NCI-H1092 (cell line): ENCODE measurements around the gene BCL3.

Experiments used
- DNase-seq: peaks from one replicate; lab custom pipeline; 2025; lab: John Stamatoyannopoulos, UW

Gene BCL3

GRCh38 chr19:44794610-44795009 is 46.1 kb downstream of the BCL3 start:
- no peak for DNase-seq

DNA sequence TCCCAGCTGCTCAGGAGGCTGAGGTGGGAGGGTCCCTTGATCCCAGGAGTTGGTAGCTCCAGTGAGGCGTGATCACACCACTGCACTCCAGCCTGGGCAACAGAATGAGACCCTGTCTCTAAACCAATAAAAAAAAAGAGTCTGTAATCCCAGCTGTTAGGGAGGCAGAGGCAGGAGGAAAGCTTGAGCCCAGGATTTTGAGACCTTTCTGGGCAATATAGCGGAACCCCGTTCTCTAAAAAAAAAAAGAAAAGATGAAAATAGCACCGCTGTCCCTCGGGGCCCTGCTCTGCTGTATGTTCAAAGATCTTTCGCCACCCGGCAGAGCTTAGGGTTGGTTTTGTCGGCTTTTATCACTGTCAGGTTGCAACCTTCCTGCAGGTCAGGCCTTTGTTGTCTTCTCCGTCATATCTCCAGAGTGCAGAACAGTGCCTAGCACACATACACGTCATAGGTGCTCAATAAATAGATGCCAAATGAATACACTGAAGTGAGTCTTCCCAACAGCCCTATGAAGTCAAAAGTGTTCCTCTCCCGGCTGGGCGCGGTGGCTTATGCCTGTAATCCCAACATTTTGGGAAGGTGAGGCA is 47.0 kb downstream of the BCL3 start:
- no peak for DNase-seq

DNA sequence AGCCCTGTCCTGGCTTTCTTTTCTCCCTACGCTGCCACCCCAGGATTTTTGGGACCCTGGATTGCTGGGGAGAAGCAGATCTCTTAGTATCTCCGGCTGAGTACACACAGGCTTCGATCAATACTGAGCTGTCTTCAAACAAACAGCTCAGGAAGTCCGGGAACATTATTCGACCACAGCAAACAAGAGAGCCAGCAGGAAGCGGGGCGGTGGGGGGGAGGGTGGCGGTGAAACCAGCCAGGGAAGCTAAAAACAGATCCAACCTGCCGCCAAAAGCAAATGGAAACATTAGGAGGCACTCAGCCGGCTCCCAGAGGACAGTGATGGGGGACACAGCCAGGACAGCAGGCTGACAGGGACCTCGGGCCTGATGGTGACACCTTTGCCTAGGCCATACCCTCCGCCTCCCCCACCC is 48.2 kb downstream of the BCL3 start:
- DNase-seq: peak; percentile 82

DNA sequence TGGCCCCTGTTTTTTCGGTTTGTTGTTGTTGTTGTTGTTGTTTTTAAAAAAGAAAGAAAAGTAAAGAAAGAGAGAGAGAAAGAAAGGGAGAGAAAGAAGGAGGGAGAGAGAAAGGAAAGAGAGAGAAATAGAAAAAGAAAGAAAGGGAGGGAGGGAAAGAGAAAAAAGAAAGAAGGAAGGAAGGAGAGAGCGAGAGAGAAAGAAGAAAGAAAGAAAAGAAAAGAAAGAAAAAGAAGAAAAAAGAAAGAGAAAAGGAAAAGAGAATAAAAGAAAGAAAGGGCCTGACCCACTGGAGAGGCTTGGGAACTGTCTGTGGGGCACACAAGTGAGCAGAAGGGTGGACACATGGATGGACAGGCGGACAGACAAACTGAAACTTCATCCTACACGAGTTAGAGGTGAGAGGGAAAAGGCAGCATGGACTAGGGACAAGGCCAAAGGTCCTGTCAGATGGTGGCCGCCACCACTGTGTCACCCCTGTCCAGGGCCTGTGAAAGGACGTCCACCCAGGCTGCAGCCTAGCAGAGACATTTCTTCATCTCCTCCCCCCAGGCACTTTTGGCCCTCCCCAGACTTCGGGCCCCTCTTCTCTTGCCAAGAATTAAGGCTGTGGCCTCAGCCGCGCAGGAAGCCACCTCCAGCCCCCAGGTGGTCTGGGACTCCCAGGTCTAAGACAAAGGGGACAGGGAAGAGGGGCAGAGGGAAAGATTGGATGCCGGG is 51.3 kb downstream of the BCL3 start:
- DNase-seq: no peak

DNA sequence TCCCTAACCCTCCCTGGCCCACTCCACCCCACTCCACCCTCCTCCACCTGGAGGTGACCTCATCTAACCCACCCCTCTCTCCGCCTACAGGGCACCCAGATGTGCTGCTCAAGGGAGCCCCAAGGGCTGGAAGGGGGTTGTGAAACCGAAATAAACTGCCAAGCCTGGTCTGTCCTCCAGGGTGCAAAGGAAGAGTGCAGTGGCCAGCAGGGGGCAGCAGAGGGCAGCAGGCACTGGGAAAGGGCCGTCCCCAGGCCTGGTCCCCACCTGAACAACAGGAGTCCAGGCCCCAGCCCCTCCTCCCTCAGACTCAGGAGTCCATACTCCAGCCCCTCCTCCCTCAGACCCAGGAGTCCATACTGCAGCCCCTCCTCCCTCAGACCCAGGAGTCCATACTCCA is 52.0 kb downstream of the BCL3 start:
- DNase-seq: peak; percentile 63

DNA sequence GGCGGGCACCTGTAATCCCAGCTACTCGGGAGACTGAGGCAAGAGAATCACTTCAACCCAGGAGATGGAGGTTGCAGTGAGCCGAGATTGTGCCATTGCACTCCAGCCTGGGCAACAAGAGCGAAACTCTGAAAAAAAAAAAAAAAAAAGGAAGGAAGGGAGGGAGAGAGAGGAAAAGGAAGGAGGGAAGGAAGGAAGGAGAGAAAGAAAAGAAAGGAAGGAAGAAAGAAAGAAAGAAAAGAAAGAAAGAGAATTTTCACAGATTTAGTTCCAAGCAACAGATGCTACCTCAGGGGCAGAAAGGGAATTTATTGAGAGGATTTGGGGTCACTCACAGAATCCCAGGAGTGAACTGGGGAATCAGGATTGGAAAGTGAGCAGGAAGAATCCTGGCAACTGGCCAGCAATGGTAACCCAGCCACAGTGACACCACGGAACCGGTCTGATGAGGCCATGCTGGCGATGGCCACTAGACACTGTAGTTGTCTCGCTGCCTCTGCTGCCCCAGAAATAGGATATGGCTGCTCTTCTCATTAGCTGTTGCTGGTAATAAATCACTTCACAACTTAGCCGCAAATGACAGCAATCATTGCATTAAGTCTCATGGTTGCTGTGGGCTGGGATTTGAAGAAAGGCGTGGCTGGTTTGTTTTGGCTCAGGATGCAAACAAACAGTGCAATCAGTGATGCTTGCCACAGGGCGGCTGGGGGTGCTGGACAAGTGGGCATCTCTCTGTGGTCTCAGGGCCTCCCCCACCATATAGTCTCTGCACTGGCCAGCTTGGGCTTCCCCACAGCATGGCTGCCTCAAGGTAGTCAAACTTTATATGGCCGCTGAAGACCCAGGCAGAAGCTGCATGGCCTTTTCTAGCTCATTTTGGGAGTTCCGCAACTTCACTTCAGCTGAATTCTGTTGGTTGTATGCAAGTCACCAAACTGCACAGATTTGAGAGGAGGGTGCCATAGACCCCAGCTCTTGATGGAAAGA is 55.2 kb downstream of the BCL3 start:
- DNase-seq: no peak

DNA sequence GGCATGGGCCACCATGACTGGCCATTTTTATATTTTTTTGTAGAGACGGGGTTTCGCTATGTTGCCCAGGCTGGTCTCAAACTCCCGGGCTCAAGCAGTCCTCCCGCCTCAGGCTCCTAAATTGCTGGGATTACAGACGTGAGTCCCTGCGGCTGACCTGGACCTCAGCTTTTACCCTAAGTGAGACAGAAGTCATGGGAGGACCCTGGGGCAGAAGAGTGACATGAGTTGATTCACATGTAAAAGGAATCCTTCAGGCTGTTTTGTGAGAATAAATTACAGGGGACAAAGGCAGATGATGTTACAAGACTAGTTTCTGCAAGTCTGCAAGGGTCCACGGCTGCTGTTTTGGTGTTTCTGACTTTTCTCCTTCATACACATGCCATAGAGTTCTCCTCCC is 57.8 kb downstream of the BCL3 start:
- DNase-seq: no peak

- peak; percentile 6 for DNase-seq
Observed at GRCh38 chr19:44807162-44807561, 58.7 kb downstream of the BCL3 start.

DNA sequence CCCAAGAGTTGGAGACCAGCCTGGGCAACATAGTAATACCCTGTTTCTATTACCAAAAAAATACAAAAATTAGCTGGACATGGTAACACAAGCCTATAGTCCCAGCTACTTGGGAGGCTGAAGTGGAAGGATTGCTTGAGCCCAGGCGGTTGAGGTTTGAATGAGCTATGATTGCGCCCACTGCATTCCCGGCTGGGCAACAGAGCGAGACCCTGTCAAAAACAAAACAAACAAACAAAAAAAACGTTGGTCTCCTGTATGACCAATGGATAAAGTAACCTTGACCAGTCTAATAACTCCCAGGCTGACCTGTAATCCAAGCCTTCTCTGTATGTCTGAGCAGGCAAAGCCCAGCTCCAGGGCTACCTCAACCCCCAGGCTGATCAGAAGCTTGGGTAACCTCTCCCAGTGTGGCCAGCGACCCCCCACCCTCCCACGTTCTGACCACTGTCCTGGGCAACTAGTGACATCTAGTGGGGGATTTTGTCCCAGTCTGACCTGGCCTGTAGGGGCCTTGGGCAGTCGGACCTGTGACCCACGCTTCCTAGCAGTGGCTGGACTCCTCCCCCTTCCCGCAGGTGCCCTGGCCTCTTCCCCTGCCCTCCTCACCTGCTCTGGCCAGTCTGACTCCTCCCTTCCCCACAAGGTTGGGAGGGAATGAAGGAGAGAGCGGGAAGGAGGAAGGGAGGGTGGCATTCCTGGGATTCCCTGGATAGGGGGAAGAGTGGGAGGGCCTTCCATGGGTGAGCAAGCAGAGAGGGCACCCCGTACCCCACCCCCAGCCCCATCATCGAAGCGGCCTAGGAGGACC is 59.3 kb downstream of the BCL3 start:
- peak; percentile 2 for DNase-seq

- DNase-seq: peak; percentile 1
Observed at GRCh38 chr19:44808463-44809371, 60.2 kb downstream of the BCL3 start, which contains the start of gene BCAM. Gene BCAM (plus strand): TSS chr19:44809103. CDS start chr19:44809125, 22 bp downstream.
